ENCODE data around the gene POLDIP3.
A peak's percentile ranks its signal among the peaks of the same experiment; 100 is the strongest.

Gene POLDIP3

DNA sequence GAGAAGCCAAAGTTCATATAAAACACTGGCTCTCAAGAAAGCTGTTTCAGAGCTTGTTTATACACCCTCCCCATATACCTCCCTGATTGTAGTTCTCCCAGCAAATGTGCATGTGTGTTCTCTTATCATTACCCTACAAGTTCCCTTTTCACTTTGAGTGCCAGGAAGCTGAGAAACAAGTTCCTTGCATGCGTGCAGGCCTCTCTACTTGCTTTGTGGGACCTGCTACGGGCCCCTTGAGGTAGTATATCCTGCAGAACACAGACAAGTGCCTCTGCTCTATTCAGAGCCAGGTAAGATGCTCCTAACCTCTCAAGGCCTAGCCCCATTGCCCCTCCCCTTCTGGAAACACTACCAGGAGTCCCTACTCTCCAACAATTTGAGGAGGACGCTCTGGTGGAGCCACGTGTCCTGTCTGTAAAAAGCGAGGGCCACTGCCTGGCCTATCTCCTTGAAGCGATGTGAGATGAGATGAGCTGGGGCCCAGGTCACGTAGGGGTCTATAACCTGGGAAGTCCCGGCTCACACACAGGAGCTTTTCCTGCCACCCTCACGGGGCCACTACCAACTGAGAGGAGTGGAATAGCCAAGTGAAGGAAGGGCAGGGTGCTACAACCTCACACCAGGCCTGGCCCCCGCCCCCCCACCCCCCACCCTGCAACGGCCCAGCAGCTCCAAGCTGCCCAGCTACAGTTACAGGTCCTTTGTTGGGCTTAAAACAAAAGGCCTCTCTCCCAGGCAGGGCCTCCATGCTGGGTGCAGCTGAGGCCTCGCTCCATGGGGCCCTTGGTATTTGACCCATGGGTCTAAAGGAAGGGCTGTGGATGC lies 28.3 kb upstream of the POLDIP3 start:
- no peak for DNase-seq (ENCODE audit: low read depth)

GRCh38 chr22:42641801-42642413 lies 27.2 kb upstream of the POLDIP3 start:
- DNase-seq (ENCODE audit: low read depth), result peak; percentile 83

DNA sequence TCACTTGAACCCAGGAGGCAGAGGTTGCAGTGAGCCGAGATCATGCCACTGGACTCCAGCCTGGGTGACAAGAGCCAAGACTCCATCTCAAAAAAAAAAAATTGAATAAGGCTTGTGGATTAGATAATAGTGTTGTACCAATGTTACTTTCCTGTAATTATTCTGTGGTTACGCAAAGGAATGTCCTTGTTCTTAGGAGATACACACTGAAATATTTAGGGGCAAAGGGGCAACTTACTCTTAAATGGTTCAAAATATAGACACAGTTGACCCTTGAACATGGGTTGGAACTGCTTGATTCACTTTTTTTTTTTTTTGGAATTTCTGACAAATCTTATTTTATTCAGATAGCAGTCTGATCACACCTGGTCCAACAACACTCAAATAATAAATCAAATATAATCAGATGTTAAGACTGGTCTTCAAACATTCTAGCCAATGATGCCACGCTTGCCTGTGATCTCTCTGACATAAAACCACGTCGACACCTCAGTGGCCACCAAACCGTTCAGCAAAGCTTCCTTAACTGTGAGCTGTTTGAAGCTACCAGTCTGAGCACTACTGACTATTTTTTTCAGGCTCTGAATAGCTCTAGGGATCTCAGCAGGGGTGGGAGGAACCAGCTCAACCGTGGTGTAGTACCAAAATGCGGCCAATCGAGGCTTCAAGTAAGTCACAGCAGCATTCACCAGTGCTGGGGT lies 25.0 kb upstream of the POLDIP3 start:
- DNase-seq (ENCODE audit: low read depth), result peak; percentile 47

GRCh38 chr22:42637555-42637954 lies 22.9 kb upstream of the POLDIP3 start:
- no peak for DNase-seq (ENCODE audit: low read depth)

DNA sequence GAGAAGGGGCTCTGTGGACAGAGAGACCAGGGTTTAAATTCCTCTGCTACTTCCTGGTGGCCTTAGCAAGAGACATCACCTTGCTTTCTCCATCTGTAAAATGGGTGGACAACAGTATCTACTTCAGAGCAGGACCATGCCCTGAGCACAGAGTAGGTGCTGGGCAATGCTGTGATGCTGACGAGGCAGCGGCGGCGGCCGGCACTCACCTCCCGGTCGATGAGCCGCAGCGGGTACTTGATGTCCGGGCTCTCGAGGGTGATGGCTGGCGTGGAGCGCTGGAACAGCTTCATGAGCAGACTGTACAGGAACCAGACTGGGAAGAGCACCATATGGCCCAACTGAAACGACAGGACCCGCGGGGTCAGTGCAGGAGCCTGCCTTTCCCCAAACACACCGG lies 21.8 kb upstream of the POLDIP3 start:
- DNase-seq (ENCODE audit: low read depth), result no peak

- peak; percentile 88 for DNase-seq (ENCODE audit: low read depth)
These were observed 20.8 kb upstream of the POLDIP3 start for GRCh38 chr22:42635531-42635930.

- DNase-seq (ENCODE audit: low read depth), result no peak
These were observed 18.3 kb upstream of the POLDIP3 start for GRCh38 chr22:42633013-42633412.

DNA sequence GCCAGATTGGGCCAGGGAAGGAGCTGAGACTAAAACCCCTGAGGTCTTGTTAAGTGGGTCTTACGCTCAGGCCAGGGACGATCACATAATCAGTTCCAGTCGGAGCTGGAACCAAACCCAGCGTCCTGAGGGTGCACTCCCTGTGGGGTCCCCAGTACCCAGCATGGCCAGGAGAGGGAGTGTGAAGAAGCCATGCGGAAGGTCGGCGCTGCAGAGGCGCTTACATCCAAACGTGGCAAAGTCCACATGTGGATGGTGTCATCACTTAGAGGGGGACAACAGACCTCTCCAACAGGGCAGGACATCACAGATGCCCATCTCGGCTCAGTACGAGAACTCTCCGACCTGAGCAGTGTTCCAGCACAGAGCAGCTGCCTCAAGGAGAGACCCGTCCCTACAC lies 17.4 kb upstream of the POLDIP3 start:
- peak; percentile 31 for DNase-seq (ENCODE audit: low read depth)

GRCh38 chr22:42630901-42631602 lies 16.4 kb upstream of the POLDIP3 start:
- DNase-seq (ENCODE audit: low read depth), result peak; percentile 67

DNA sequence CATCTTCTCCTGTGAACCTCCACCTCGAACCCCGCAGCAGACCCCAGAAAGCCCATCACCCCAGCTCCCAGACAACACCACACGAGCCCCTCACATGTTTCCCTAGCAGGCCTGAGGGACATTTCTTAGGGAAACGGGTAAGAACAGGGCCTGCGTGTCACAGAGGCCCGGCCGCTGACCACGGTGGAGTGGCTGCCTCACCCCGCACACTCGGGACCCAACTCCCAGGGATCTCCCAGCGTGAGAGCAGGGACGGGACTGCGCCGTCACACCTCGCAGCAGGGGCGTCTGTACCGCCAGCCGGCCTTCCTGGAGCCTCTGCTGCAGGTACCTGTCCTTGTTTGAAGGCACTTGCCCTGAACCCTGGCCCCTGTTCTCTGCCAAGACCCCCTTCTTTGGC lies 15.5 kb upstream of the POLDIP3 start:
- DNase-seq (ENCODE audit: low read depth), result no peak

DNA sequence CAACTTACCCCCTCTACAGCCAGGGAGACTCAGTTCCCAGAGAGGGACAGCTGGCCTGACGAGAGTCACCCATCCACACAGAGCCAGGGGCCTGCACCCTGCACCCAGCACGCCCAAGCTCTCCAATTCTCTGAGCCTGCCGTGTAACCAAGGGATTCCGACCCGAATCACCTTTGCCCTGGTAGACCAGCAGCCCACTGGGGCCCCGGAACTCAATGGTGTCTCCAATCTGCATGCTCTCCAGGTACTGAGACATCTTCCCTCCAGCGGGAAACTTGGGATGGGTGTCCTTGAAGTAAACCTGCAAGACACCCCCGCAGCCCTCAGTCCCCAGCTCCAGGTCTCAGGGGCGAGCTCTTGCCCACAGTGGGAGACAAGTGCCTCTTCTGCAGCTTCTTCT lies 13.3 kb upstream of the POLDIP3 start:
- no peak for DNase-seq (ENCODE audit: low read depth)

- DNase-seq (ENCODE audit: low read depth), result no peak
These were observed 12.4 kb upstream of the POLDIP3 start for GRCh38 chr22:42626951-42627625.

- no peak for DNase-seq (ENCODE audit: low read depth)
These were observed 11.7 kb upstream of the POLDIP3 start for GRCh38 chr22:42626431-42626830.

GRCh38 chr22:42625416-42625815 lies 10.7 kb upstream of the POLDIP3 start:
- no peak for DNase-seq (ENCODE audit: low read depth)

DNA sequence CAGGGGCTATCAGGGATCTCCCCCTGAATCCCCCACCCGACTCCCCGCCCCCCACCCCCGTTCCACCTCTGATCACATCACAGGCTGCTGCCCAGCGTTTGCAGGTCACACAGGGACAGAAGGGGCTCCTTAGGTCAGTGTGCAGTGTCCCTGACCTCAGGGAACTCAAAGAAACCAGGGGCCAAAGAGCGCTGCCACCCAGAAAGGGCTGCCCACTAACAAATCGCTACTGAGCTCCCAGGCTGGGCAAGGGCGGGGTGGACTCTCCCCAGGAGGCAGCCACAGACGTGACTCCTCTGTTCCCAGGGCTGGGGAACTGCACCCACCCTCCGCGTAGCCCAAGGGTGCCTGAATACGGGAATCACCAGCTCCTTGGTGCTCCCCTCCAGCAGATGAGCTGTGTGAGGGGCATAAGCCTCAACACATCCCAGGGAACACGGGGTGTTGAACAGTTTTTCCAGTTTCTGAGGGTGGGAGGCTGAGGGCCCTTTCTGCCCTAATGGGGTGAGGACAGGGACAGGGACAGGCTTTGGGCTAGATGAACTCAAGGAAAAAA lies 9.9 kb upstream of the POLDIP3 start:
- DNase-seq (ENCODE audit: low read depth), result no peak

DNA sequence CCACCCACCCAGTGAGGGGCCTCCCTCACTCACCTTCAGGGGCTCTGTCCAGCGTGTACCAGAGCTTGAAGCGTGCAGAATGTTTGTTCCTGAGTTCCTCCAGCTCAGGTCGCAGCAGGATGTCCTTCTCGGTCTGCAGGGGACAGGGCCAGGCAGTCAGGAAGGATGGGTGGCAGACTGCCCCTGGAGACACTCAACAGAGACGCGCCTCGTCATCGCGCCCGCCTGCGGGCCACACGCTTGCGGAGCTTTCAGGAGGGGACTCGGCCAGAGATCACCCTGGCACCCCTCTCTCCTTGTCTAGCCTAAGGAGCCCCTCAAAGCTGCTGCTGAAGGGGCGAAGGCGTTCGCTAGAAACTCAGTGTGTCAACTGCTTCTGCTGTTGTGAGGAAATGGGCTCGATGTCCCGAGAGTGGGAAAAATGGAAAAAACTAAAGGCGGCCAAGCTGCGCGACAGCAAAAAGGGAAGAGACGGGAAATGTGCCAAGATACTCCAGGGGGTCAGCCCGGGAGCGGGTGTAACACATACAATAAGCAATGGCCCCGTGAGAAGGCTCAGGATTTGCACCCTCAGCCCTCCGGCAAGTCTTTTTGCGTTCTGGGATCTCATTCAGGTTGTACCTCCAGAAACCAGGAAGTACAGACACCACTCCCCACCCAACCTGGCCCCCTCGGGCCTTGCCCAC lies 9.2 kb upstream of the POLDIP3 start:
- DNase-seq (ENCODE audit: low read depth), result no peak

- no peak for DNase-seq (ENCODE audit: low read depth)
These were observed 8.6 kb upstream of the POLDIP3 start for GRCh38 chr22:42623301-42623751.

GRCh38 chr22:42622061-42622710 lies 7.5 kb upstream of the POLDIP3 start:
- peak; percentile 30 for DNase-seq (ENCODE audit: low read depth)

DNA sequence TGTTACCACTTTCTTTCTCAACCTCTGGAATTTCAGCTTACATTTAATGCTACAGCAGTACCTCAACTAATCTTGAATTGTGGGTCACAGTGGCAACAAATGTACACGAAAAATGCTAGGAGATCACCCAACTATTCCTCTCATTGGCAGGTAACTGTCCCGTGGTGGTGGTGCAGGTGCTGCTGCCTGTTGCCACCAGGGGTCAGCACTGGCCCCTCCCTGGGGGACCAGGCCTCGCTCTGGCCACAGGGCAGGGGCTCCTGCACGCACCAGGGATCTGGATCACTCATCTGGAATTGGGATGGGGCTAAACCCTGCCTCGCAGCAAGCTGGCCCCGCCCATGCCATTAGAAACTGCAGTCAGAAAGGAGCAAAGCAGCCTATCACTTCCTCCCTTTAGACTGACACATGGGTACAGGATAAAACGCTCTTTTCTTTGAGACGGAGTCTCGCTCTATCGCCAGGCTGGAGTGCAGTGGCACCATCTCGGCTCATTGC lies 6.9 kb upstream of the POLDIP3 start:
- DNase-seq (ENCODE audit: low read depth), result peak; percentile 50

GRCh38 chr22:42620084-42620483 lies 5.4 kb upstream of the POLDIP3 start:
- DNase-seq (ENCODE audit: low read depth), result no peak
